ENCODE data around the gene INTS7.

INTS7 gene, protein sequence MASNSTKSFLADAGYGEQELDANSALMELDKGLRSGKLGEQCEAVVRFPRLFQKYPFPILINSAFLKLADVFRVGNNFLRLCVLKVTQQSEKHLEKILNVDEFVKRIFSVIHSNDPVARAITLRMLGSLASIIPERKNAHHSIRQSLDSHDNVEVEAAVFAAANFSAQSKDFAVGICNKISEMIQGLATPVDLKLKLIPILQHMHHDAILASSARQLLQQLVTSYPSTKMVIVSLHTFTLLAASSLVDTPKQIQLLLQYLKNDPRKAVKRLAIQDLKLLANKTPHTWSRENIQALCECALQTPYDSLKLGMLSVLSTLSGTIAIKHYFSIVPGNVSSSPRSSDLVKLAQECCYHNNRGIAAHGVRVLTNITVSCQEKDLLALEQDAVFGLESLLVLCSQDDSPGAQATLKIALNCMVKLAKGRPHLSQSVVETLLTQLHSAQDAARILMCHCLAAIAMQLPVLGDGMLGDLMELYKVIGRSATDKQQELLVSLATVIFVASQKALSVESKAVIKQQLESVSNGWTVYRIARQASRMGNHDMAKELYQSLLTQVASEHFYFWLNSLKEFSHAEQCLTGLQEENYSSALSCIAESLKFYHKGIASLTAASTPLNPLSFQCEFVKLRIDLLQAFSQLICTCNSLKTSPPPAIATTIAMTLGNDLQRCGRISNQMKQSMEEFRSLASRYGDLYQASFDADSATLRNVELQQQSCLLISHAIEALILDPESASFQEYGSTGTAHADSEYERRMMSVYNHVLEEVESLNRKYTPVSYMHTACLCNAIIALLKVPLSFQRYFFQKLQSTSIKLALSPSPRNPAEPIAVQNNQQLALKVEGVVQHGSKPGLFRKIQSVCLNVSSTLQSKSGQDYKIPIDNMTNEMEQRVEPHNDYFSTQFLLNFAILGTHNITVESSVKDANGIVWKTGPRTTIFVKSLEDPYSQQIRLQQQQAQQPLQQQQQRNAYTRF

DNA sequence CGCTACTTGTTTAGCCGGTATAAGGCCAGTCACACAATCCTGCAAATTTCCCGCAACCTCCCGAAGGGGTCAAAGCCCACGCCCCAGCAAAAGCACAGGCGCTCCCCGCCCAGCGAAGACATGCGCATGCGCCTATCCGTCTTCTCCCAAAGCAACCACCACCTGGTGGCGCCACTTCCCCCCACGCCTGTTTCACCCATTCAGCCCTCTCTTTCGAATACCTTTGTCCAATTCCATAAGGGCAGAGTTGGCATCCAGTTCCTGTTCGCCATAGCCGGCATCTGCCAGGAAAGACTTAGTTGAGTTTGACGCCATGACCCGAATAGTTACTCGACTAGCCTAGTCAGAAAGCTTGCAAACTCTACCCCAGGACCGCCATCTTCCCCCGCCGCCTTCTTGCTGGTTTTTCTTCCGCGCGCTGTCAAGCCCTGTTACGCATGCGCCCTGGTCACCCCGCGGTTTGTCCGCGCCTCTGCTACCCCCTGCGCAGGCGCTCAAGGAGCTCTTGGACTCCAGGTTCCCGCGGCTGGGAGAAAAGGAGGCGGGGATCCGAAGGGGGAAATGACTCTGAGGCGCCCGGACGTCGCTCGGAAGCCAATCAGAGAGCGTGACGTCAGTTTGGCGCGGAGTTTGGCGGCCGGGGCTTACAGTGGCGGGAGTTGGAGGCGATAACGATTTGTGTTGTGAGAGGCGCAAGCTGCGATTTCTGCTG is at the start of gene INTS7, which contains the start of gene DTL:
Gene INTS7, minus strand, starts transcription at position 435 of the 712 bp plus-strand sequence. Its CDS starts 120 bp downstream, at position 315.
Gene DTL, plus strand, starts transcription at position 626 of the 712 bp plus-strand sequence. CDS start 143 bp downstream, outside the sequence.
- DNase-seq (ENCODE audit: low read depth, low spot score): peak; percentile 98

DNA sequence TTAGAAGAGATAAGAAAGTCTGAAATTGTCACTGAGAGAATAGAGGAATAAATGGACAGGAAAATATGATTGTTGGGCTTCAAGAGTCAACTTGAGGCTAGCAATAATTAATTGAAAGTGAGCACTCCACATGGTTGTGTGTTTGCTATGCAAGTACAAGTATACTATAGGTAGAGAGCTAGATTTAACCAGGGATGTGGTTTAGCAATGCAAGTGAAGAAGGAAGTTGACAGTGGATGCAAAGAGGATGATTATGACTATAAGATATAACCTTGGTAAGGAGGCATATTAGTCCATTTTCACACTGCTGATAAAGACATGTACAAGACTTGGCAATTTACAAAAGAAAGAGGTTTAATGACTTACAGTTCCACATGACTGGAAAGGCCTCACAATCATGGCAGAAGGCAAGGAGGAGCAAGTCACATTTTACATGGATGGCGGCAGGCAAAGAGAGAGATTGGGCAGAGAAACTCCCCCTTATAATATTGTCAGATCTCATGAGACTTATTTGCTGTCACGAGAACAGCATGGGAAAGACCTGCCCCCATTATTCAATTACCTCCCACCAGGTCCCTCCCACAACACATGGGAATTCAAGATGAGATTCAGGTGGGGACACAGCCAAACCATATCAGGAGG is 47.5 kb upstream of the INTS7 start:
- no peak for DNase-seq (ENCODE audit: low read depth, low spot score)

DNA sequence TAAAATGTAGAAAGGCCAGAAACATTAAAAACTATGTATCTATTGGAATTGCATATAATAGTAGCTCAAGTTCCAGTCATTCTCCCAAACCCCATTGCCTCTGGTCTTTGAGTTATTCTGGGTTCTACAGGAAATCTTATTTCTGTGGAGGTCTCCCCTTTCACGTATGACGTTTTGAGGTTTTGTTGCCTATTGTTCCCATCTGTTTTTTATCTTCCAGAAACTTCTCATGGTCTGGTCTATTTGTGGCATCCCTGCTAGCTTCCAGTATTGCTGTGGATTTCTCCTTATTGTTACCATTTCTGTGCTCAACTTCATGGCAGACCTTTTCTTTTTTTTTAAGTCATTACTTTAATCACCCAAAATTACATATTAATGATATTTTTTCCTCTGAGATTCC is 43.5 kb upstream of the INTS7 start:
- DNase-seq (ENCODE audit: low read depth, low spot score): no peak

DNA sequence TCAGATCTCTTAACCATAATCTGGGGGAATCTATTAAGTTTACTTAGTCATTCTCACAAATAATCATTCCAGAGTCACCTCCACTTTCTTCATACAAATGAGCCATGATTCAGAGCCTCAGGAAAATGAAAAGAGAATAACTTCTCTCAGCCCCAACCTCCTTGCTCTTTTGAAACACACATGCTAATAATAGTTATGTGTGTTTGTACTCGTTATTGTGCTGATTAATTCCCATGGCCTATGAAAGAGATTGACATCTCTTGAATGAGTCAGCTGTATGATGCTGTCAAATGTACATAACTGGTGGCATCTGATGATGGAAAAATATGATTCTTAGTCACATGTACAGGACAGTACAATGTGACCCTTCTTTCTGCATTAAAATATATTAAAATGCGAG is 41.7 kb upstream of the INTS7 start:
- no peak for DNase-seq (ENCODE audit: low read depth, low spot score)

DNA sequence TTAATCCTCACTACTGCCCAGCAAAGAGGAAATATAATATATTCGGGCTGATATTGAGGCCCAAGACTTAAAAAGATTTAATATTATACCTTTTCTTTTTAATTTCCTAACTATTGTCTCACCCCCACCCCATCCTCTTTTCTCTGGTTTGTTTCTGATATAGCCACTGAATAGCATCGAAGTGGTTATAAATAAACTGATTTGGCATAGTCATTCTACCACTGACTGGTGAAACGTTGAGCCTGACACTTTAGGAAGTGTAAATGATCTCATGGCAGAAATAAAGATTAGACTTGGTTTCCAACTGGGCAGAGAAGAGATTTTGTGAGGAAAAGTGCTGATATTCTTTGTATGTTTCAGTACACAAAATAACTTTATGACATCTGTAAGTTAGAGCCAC is 39.5 kb upstream of the INTS7 start:
- DNase-seq (ENCODE audit: low read depth, low spot score): no peak

DNA sequence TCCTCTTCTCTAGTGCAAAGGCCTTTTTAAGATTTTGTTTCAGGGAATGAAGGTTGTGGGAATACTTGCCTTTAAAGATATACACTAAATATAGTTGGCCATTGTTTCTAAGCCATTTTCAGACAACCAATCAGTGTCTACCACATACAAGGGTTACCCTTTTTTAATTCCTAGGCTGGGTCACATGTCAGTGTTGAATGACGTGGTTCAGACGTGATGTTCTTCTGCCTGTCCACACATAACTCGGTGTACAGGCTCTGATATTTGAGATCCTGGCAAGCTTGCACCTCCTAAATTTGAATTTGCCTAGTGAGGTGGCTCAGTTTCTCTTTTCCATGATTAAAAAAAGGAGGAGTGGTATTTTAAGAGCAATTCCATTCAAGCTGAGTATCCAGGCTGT is 39.0 kb upstream of the INTS7 start:
- DNase-seq (ENCODE audit: low read depth, low spot score): no peak

DNA sequence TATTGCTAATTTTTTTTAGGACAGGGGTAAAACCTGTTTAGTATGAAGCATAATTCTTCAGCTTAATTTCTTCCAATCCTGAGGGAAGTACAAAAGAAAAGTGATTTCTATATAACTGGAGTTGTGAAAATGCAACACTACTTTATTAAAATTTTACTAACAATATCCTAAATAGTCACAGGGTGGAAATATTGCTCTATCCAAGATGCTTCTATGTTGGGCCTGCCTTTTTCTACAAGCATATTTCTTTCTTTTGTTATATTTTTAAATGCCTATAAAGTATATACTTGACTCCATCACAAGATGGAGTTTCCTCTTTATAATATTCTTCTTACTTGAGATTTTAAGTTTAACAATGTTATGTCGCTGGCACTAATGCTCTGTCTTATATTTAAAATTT is 38.1 kb upstream of the INTS7 start:
- DNase-seq (ENCODE audit: low read depth, low spot score): no peak

DNA sequence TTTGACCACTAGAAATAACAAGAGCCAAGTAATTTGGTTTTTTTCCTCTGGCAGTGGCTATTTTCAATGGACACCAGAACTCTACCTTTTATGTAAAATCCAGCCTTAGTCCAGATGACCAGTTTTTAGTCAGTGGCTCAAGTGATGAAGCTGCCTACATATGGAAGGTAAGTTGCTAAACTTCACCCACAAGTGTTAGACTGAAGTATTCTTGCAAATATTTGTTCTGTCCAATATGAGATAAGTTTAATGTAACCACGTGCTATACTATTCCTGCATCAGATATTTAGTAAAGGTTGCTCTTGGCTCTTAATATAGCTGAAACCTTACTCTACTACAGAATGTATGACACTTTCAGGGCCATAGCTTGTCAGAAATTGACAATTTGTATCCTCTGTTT is 36.7 kb upstream of the INTS7 start:
- no peak for DNase-seq (ENCODE audit: low read depth, low spot score)

DNA sequence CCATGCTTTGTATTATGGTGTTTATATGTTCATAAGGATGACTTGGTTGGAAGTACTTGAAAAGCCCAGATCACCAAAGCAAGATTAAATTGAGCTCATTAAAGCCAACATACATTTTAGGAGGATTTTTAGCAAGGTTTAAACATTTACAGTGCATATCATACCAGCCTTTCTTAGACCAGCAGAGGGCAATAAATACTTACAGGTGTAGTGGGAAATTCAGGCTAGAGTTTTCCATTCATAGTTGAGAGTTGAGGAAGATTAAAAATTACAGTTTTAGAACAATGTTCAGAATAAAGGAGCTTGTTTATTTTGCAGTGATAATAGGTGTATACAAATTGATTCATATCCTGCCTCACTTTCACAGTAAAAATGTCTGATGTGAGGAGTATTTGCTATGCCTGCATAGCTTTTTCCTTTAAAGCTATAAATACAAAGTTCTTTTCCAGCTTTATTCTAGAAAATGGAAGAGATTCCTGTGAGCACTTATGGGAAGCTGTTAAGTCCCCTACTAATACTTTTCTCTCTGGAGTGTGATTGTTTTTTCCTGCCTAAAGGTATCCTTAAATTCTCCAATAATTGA is 35.5 kb upstream of the INTS7 start:
- DNase-seq (ENCODE audit: low read depth, low spot score): no peak

DNA sequence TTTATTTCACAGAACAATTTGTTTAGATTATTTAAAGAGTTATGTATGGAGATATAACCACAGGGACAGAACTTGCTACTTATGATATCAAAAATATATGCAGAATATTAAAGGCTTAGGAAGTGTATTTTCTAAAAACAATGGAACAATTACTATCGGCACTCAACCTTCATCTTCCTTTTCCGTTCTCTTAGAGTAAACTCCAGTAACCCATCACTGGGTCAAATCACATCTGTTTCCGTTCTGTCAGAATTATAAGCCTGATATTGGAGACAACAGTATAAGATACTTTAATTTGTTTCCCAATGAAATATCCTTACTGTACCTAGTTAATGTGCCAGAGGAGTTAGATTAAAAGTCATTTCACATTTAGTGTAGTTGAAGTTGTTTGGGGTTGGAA is 32.4 kb upstream of the INTS7 start:
- DNase-seq (ENCODE audit: low read depth, low spot score): no peak

DNA sequence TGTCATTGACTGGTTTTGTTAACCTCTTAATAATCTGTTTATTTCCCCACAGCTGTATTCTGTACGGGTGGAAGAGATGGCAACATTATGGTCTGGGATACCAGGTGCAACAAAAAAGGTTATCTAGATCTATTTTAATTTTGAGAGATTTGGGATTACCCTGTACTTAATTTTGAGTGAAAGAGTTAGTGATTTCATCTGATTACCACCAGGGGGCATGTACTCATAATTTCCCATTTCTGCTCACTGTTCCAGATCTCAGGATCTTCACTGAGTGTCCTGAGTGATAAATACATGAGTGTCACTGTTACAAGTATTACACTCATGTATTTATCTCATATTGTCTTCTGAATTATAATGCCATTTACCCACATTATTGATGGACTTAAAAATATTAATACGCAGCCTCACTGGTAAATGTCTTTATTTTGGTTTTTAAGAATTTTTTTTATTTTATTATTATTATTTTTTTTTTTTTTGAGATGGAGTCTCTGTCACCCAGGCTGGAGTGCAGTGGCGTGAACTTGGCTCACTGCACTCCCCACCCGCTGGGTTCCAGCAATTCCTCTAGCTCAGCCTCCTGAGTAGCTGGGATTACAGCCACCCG is 27.6 kb upstream of the INTS7 start:
- DNase-seq (ENCODE audit: low read depth, low spot score): no peak

DNA sequence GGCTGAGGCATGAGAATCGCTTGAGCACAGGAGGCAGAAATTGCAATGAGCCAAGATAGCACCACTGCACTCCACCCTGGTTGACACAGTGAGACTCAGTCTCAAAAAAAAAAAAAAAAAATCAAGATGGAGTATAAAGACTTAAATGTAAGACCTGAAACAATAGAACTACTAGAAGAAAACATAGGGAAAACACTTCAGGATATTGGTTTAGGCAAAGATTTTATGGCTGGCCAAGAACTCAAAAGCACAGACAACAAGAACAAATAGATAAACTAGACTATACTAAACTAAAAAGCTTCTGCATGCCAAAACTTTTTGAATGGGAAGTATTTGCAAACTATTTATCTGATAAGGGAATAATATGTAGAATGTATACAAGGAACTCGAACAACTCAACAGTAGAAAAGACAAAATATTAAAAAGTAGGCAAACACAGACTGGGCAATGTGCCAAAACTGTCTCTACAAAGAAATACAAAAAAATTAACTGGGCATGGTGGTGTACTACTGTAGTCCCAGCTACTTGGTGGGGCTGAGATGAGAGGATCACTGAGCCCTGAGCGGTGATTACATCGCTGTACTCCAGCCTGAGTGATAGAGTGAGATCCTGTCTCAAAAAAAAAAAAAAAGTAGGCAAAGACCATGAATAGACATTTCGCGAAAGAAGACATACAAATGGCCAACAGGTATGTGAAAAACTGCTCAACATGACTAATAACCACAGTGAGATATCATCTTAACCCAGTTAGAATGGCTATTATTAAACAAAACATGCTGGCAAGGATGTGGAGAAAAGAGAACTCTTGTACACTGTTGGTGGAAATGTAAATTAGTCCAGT is 25.5 kb upstream of the INTS7 start:
- DNase-seq (ENCODE audit: low read depth, low spot score): no peak

DNA sequence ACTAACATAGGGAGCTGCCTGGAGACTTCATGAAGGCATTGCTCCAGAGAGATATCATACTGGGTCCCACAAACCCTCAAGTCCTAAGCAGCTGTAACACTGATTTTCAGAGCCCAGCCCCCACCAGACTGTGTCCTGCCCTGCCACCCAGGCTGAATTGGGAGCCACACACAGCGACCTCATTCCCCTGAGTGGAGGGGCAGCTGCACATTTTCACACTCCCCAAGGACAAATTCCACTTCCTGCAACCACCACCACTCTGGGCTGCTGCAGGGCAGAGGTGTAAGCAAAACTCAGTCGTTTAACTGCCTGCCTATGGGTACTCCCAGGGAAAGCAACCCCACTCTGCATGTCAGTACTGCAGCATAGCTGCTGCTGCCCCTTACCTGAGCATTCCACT is 20.0 kb upstream of the INTS7 start:
- DNase-seq (ENCODE audit: low read depth, low spot score): no peak

DNA sequence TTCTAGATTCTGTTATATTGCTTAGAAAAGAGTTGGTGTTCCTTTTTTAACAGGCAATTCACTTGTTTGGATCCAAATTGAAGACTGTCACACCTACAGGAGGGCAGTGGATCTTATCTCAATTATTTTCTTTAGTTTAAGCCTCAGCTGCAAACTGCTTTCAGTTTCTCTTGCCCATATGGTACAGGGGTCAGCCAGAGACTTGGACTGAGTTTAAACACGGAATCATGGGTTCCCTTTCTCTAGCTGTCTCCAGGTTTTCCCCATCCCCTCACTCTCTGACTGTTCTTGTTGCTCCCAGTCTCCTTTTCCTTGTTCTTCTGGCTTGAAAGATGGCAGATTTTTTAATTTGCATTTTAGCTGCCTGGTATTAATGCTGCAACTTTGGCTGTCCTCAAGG is 18.6 kb upstream of the INTS7 start:
- no peak for DNase-seq (ENCODE audit: low read depth, low spot score)

DNA sequence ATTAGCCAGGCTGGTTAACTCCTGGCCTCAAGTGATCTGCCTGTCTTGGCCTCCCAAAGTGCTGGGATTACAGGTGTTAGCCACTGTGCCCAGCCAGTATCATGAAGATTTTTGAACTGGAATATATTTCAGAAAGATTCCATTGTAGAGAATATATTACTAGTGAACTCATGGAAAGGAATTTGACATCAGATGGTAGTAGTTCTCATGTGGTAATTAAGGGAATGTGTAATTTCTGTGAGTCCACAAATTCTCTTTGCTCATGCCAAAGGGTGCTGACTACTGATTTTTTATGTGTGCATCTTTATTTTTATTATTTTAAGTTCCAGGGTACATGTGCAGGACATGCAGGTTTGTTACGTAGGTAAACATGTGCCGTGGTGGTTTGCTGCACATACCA is 10.6 kb upstream of the INTS7 start:
- no peak for DNase-seq (ENCODE audit: low read depth, low spot score)

DNA sequence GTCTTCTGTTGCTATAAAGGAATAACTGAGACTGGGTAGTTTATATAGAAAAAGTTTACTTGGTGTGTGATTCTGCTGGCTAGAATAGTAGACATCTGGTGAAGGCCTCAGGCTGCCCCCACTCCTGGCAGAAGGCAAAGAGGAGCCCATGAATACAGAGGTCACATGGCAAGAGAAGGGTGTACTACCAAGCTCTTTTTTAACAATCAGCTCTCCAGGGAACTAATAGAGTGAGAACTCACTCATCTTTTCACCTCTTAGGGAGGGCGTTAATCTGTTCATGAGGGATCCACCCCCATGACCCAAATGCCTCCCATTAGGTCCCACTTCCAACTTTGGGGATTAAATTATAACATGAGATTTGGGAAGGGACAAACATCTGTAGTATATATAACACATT is 9.5 kb upstream of the INTS7 start:
- no peak for DNase-seq (ENCODE audit: low read depth, low spot score)

DNA sequence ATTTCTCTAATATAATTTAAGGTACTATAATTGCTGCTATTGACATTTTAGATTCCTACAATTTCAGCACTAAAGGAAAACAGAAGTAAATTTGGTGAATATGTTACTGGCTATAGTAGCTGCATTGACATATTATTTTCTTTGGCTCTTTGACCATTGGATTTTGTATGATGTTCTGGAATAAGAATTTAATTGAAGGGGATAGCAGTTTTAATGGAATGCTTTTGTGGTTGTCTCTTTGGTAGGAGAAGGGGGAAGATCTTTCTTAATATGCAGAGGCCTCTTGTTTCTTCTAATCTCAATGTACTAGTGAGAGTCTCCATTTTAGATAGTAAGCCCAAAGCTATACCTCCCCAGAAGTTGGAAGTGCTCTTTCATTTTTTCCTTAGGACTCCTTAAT is 7.1 kb upstream of the INTS7 start:
- DNase-seq (ENCODE audit: low read depth, low spot score): no peak

DNA sequence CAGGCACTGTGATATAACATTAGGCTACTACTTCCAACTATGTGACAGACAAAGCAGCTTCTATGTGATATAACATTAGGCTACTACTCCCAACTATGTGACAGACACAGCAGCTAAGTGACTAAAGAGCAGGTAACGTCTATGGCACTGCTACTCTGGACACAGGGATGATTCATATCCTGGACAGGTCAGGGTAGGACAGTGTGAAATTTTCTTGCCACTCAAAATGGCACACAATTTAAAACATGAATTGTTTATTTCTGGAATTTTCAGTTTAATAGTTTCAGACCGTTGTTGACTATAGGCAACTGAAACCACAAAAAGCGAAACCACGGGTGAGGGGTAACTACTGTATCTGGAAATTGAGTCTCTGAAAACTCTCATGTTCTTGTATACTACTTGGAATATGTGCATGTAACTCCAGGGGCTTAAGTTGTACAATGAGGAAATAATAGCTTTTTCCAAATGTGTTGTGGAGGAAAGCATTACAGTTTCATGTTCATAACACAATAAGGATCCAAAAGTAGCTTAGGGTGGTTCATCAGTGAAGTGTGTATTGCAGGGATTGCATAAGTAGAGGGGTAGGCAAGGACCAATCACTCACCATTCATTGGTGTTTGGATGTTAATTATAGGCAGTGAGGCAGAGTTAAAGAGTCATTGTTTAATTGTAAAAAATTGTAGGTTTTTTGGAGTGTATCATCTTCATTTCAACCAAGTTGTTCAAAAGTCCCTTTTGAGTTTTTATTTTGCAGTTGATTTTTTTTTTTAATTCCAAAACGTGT is 5.5 kb upstream of the INTS7 start:
- DNase-seq (ENCODE audit: low read depth, low spot score): no peak

DNA sequence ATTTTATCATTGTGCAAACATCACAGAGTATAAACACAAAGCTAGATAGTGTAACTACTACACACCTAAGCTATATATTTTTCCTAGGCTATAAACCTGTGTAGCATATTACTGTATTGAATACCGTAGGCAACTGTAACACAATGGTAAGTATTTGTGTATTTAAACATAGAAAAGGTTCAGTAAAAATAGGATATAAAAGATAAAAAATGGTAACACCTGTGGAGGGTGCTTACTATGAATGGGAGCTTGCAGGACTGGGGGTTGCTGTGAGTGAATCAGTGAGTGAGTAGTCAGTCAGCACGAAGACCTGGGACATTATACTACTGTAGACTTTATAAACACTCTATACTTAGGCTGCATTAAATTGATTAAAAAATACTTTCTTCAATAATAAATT is 4.3 kb upstream of the INTS7 start:
- no peak for DNase-seq (ENCODE audit: low read depth, low spot score)
